AG09319 (cell line): ENCODE results near the gene COG2.

ENCODE experiments used
- DNase-seq: peaks from one replicate; pipeline ENCODE4 v3.0.0-alpha.2; 2010; ENCODE audit warnings: low read depth; ENCODE audit errors: extremely low read depth
- CTCF ChIP-seq: IDR thresholded peaks from 2 replicates; pipeline ENCODE4 v1.5.1; 2011; ENCODE audit warnings: low read depth, mild to moderate bottlenecking, inconsistent platforms, low read length, moderate library complexity

COG2 gene

GRCh38 chr1:230609208-230609607 is 33.1 kb upstream of the COG2 start:
- TF ChIP-seq CTCF = no peak
- DNase-seq = no peak

- no peak for DNase-seq
- TF ChIP-seq CTCF = no peak
Measured at GRCh38 chr1:230610589-230610988, 31.7 kb upstream of the COG2 start.

GRCh38 chr1:230611128-230611877 is 31.0 kb upstream of the COG2 start:
- no peak for DNase-seq
- no peak for TF ChIP-seq CTCF

- TF ChIP-seq CTCF = no peak
- no peak for DNase-seq
Measured at GRCh38 chr1:230611878-230612235, 30.4 kb upstream of the COG2 start.

- no peak for TF ChIP-seq CTCF
- no peak for DNase-seq
Measured at GRCh38 chr1:230612651-230613050, 29.6 kb upstream of the COG2 start.

GRCh38 chr1:230614121-230614520 is 28.2 kb upstream of the COG2 start:
- no peak for DNase-seq
- TF ChIP-seq CTCF = no peak

- DNase-seq = no peak
- TF ChIP-seq CTCF = no peak
Measured at GRCh38 chr1:230618537-230618936, 23.7 kb upstream of the COG2 start.
